HepG2 (cell line): ENCODE data around the gene TEX9. TPM values are rescaled to one million over a fixed set of nuclear protein-coding genes. Genes with fewer than 3 reads are reported as not detected.

Experiments
- ATAC-seq: fragments of 200-7000 bp; cut with Tn5 transposase; 3 replicates; pipeline ENCODE4 v1.9.1; 2020; ENCODE audit warnings: mild to moderate bottlenecking, moderate library complexity
- BruUV-seq: library from RNA; stranded (reverse); fragments of 400-500 nt; replicated peaks from 2 replicates; lab custom pipeline; 2021; lab: Mats Ljungman, UMichigan
- CTCF ChIA-PET: fragments of 300-600 bp; formaldehyde crosslinking; extraction: SDS; loops from one replicate; lab custom pipeline; 2021; ENCODE audit warnings: low total read pairs, inconsistent platforms, low intra/inter-chr PET ratio; lab: Yijun Ruan, JAX
- POLR2A ChIA-PET: fragments of 350-600 bp; sonication (Branson Sonifier 250); formaldehyde crosslinking; loops from one replicate; lab custom pipeline; 2020; ENCODE audit warnings: antibody characterized with exemption, inconsistent platforms; lab: Yijun Ruan, JAX
- DNase-seq: peaks from one replicate; pipeline ENCODE4 v3.0.0-alpha.2; 2015; ENCODE audit warnings: low spot score
- FAIRE-seq: peaks from 3 replicates; lab custom pipeline; 2011; peaks lifted over from hg19 to GRCh38; lab: Jason Lieb, UNC
- H2AFZ ChIP-seq: one replicate; pipeline ENCODE4 v1.6.1; 2011; ENCODE audit warnings: low read length, inconsistent platforms
- H3K27ac ChIP-seq: fragments of 300-600 bp; 3 replicates; pipeline ENCODE4 v1.8.0; 2011; ENCODE audit warnings: mixed run types, mild to moderate bottlenecking, mixed read lengths, low read length, inconsistent platforms; ENCODE audit not compliant: insufficient read depth; ENCODE audit errors: extremely low read length
- H3K27me3 ChIP-seq, 2 experiments: fragments of 200-600 bp in 1 of 2; 2 replicates in 1 of 2; 3 replicates in 1 of 2; pipeline versions ENCODE4 v1.6.0 to v1.8.0; 2011; ENCODE audit warnings: low read length in 2 of 2, mild to moderate bottlenecking in 2 of 2, moderate library complexity in 2 of 2, inconsistent platforms in 1 of 2; ENCODE audit not compliant: insufficient read depth in 2 of 2, control insufficient read depth in 1 of 2
- H3K36me3 ChIP-seq, 2 experiments: fragments of 200-600 bp in 1 of 2; replicated peaks in 1 of 2; 2 replicates in 1 of 2; 3 replicates in 1 of 2; pipeline versions ENCODE4 v1.5.1 to v1.8.0; 2011; ENCODE audit warnings: low read length in 2 of 2, inconsistent platforms in 1 of 2; ENCODE audit not compliant: insufficient read depth in 2 of 2, control insufficient read depth in 1 of 2
- H3K4me1 ChIP-seq: 2 replicates; pipeline ENCODE4 v1.5.1; 2012; ENCODE audit warnings: low read length, inconsistent platforms; ENCODE audit not compliant: insufficient read depth
- H3K4me2 ChIP-seq: 2 replicates; pipeline ENCODE4 v1.6.0; 2011; ENCODE audit warnings: low read depth, low read length, inconsistent platforms
- H3K4me3 ChIP-seq, 3 experiments: fragments of 200-600 bp in 1 of 3; sonication (generic), shearing (Covaris generic) in 1 of 3; replicated peaks in 1 of 3; 2 replicates each; pipeline ENCODE4 v1.5.1; 2011 to 2016; ENCODE audit warnings: low read length in 3 of 3, inconsistent platforms in 2 of 3, low read depth in 2 of 3, mild to moderate bottlenecking in 2 of 3, control low read depth in 1 of 3, mixed read lengths in 1 of 3; ENCODE audit not compliant: insufficient read depth in 1 of 3
- H3K79me2 ChIP-seq: one replicate; pipeline ENCODE4 v1.6.1; 2011; ENCODE audit warnings: low read length, inconsistent platforms; ENCODE audit not compliant: insufficient read depth
- H3K9ac ChIP-seq: 2 replicates; pipeline ENCODE4 v1.6.0; 2011; ENCODE audit warnings: mild to moderate bottlenecking, low read depth, low read length, inconsistent platforms; ENCODE audit not compliant: insufficient read depth
- H3K9me3 ChIP-seq: 2 replicates; pipeline ENCODE4 v1.5.1; 2012; ENCODE audit warnings: mild to moderate bottlenecking, low read length
- H4K20me1 ChIP-seq: 2 replicates; pipeline ENCODE4 v1.6.0; 2011; ENCODE audit warnings: inconsistent platforms, mild to moderate bottlenecking, low read length, moderate library complexity; ENCODE audit not compliant: insufficient read depth
- ATAD3A ChIP-seq: sonication (generic); formaldehyde crosslinking; IDR thresholded peaks from 2 replicates; pipeline ENCODE4 v1.4.0; 2020; ENCODE audit warnings: missing genetic modification reagents
- CCDC6 ChIP-seq: sonication (generic); formaldehyde crosslinking; IDR thresholded peaks from 2 replicates; pipeline ENCODE4 v1.8.1; 2022; ENCODE audit warnings: mild to moderate bottlenecking, missing genetic modification reagents, moderate library complexity
- ERF ChIP-seq: IDR thresholded peaks from 2 replicates; pipeline ENCODE4 v1.6.1; 2018; ENCODE audit warnings: missing biosample characterization, missing genetic modification reagents
- KLF6 ChIP-seq: IDR thresholded peaks from 2 replicates; pipeline ENCODE4 v1.8.0; 2016; ENCODE audit warnings: missing biosample characterization, missing genetic modification reagents
- MIER2 ChIP-seq: IDR thresholded peaks from 2 replicates; pipeline ENCODE4 v1.6.1; 2016; ENCODE audit warnings: missing biosample characterization, missing genetic modification reagents
- NFYC ChIP-seq: IDR thresholded peaks from 2 replicates; pipeline ENCODE4 v1.6.1; 2016; ENCODE audit warnings: missing genetic modification reagents, missing compliant biosample characterization
- RARG ChIP-seq: sonication (generic); formaldehyde crosslinking; IDR thresholded peaks from 2 replicates; pipeline ENCODE4 v1.4.0; 2020; ENCODE audit warnings: low read depth, mild to moderate bottlenecking, missing genetic modification reagents
- SRF ChIP-seq: IDR thresholded peaks from 2 replicates; pipeline ENCODE4 v1.6.1; 2011; ENCODE audit warnings: mild to moderate bottlenecking, low read depth, low read length, moderate library complexity
- TBP ChIP-seq: sonication (generic); formaldehyde crosslinking; IDR thresholded peaks from 2 replicates; pipeline ENCODE4 v1.5.0; 2020; ENCODE audit warnings: missing genetic modification reagents
- TEAD3 ChIP-seq: optimal IDR thresholded peaks from 2 replicates; pipeline ENCODE3; 2016; ENCODE audit warnings: borderline replicate concordance
- XBP1 ChIP-seq: sonication (generic); formaldehyde crosslinking; IDR thresholded peaks from 2 replicates; pipeline ENCODE4 v1.5.0; 2020; ENCODE audit warnings: missing genetic modification reagents
- ZNF207 ChIP-seq: fragments of 450-650 bp; IDR thresholded peaks from 2 replicates; pipeline ENCODE4 v1.6.1; 2016; ENCODE audit warnings: antibody characterized with exemption, borderline replicate concordance
- ZNF44 ChIP-seq: sonication (generic); formaldehyde crosslinking; IDR thresholded peaks from 2 replicates; pipeline ENCODE4 v1.5.1; 2020; ENCODE audit warnings: mild to moderate bottlenecking, missing genetic modification reagents
- ZNF570 ChIP-seq: sonication (generic); formaldehyde crosslinking; IDR thresholded peaks from 2 replicates; pipeline ENCODE4 v1.4.0; 2020; ENCODE audit warnings: mild to moderate bottlenecking, missing genetic modification reagents, borderline replicate concordance
- ZNF780A ChIP-seq: sonication (generic); formaldehyde crosslinking; IDR thresholded peaks from 2 replicates; pipeline ENCODE4 v1.8.0; 2022; ENCODE audit warnings: mild to moderate bottlenecking, missing genetic modification reagents, moderate library complexity
- ZNF792 ChIP-seq: IDR thresholded peaks from 2 replicates; pipeline ENCODE4 v1.6.1; 2016
- WGBS: methylation state at CpG from one replicate; pipeline ENCODE4 v1.1.6; 2017; ENCODE audit warnings: low lambda C conversion rate; 5-methylcytosine and 5-hydroxymethylcytosine counted together
- in situ Hi-C: cut with HindIII; loops from 2 replicates; pipeline ENCODE4 v1.10.0; 2017; ENCODE audit warnings: low pct_unique_long_range_greater_than_20kb; ENCODE audit not compliant: extremely low pct_ligation_motif_present
- intact Hi-C: fragments of 100-400 bp; cut with micrococcal nuclease; formaldehyde crosslinking; loops from one replicate; pipeline ENCODE4 v1.10.0; 2022; ENCODE audit not compliant: unreplicated experiment
- polyA plus RNA-seq, 8 experiments: library from polyadenylated mRNA; depleted of rRNA in 3 of 8; stranded (reverse) in 7 of 8; unstranded in 1 of 8; fragments of >200 nt; fragmentation: Illumina TruSeq in 4 of 8; extraction: Trizol in 4 of 8; gene quantifications; 2 replicates each; pipeline versions ENCODE4 v1.2.1 to v1.2.3, GENCODE V29; 2011 to 2016; ENCODE audit warnings: low read depth in 4 of 8, missing spikeins in 1 of 8, mixed read lengths in 1 of 8; ENCODE audit not compliant: insufficient read depth in 1 of 8
- total RNA-seq, 5 experiments: library from RNA; depleted of rRNA; stranded (reverse); fragments of >200 nt; fragmentation: Illumina TruSeq; extraction: Trizol; gene quantifications; 2 replicates each; pipeline ENCODE4 v1.2.3, GENCODE V29; 2016; ENCODE audit warnings: low read depth in 1 of 5
- TF ChIP-seq, protein P1 (sequence below): sonication (generic); formaldehyde crosslinking; IDR thresholded peaks from 2 replicates; pipeline ENCODE4 v1.4.0; 2020; ENCODE audit warnings: mild to moderate bottlenecking, missing genetic modification reagents

Gene TEX9
- total and polyA plus RNA-seq, 2 of the 13 experiments (the other 11 are each of a cell fraction or from before 2014, with no cell fraction given), result 0.82 to 6.9 TPM

DNA sequence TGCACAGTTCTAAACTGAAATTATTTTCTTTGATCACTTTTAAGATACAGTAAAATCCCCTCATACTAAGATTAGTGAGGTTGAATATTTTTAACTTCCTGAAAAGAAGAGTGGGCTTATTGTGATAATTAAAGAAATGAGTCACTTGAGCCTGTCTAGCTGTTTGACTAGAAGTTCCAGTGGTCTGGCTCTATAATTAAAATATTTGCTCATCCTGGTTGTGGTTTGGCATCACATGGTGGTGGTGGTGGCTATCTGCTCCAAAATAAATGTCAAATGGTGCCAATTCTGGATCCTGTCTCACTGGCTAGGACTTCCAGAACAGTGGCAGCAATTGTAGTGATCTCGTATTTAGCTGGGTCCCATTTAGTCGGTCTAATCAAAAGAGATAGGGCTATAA, 8.6 kb upstream of the TEX9 start:
- intact Hi-C loops (no loop called here), in situ Hi-C loops (no loop called here)
- ATAC-seq (no peak), FAIRE-seq (no peak), DNase-seq (no peak)
- H3K4me2 ChIP-seq, result no peak overlapping the region
- no peak overlapping the region for H3K4me3 ChIP-seq
- H3K27ac ChIP-seq, result no peak overlapping the region
- no peak overlapping the region for H2AFZ ChIP-seq
- ChIA-PET POLR2A (no interaction called here), CTCF (no interaction called here)
- no peaks in the 10 kb centered on the region for H3K27me3 ChIP-seq
- no peaks in the 10 kb centered on the region for H3K9me3 ChIP-seq
- no peaks in the 10 kb centered on the region for H3K4me1 ChIP-seq
- no peak for TF ChIP-seq XBP1 (CRISPR knock-in tag)
- no peak for TF ChIP-seq MIER2 (CRISPR knock-in tag)
- H3K9ac ChIP-seq, result no peak overlapping the region
- no peaks in the 10 kb centered on the region for H4K20me1 ChIP-seq
- H3K79me2 ChIP-seq, result no peaks in the 10 kb centered on the region
- H3K36me3 ChIP-seq, result no peaks in the 10 kb centered on the region
- WGBS, result 0% methylated on average over 2 of the region's 2 CpGs
- no TSS peak for BruUV-seq

DNA sequence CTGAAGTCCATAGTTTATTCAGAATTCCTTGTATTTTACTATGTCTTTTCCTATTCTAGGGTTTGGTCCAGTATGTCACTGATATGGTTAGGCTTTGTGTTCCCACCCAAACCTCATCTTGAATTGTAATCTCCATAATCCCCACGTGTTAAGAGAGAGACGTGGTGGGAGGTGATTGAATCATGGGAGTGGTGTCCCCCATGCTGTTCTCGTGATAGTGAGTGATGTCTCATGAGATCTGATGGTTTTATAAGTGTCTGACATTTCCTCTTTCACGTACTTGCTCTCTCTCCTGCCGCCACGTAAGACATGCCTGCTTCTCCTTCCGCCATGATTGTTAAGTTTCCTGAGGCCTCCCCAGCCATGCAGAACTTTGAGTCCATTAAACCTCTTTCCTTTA, 6.6 kb upstream of the TEX9 start:
- no peak overlapping the region for H2AFZ ChIP-seq
- no peaks in the 10 kb centered on the region for H3K4me1 ChIP-seq
- no peak overlapping the region for H3K4me2 ChIP-seq
- intact Hi-C loops (no loop called here), in situ Hi-C loops (no loop called here)
- no peaks in the 10 kb centered on the region for H3K27me3 ChIP-seq
- ATAC-seq (no peak), DNase-seq (no peak), FAIRE-seq (no peak)
- BruUV-seq, result no TSS peak
- no peak overlapping the region for H3K4me3 ChIP-seq
- no peaks in the 10 kb centered on the region for H3K9me3 ChIP-seq
- no peak overlapping the region for H3K9ac ChIP-seq
- POLR2A ChIA-PET, result no interaction called here
- H4K20me1 ChIP-seq, result no peaks in the 10 kb centered on the region
- WGBS, result 38% methylated on average over 7 of the region's 7 CpGs
- no peaks in the 10 kb centered on the region for H3K36me3 ChIP-seq
- no peak overlapping the region for H3K27ac ChIP-seq
- CTCF ChIA-PET, result no interaction called here
- no peaks in the 10 kb centered on the region for H3K79me2 ChIP-seq
- TF ChIP-seq ZNF780A (CRISPR knock-in tag), result no peak
- TF ChIP-seq, protein P1, sequence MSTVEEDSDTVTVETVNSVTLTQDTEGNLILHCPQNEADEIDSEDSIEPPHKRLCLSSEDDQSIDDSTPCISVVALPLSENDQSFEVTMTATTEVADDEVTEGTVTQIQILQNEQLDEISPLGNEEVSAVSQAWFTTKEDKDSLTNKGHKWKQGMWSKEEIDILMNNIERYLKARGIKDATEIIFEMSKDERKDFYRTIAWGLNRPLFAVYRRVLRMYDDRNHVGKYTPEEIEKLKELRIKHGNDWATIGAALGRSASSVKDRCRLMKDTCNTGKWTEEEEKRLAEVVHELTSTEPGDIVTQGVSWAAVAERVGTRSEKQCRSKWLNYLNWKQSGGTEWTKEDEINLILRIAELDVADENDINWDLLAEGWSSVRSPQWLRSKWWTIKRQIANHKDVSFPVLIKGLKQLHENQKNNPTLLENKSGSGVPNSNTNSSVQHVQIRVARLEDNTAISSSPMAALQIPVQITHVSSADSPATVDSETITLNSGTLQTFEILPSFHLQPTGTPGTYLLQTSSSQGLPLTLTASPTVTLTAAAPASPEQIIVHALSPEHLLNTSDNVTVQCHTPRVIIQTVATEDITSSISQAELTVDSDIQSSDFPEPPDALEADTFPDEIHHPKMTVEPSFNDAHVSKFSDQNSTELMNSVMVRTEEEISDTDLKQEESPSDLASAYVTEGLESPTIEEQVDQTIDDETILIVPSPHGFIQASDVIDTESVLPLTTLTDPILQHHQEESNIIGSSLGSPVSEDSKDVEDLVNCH, result no peak
- no peak for TF ChIP-seq ERF
- no peak for TF ChIP-seq NFYC (CRISPR knock-in tag)
- no peak for TF ChIP-seq ZNF44 (CRISPR knock-in tag)
- TF ChIP-seq KLF6 (CRISPR knock-in tag), result no peak
- no peak for TF ChIP-seq CCDC6 (CRISPR knock-in tag)
- TF ChIP-seq ZNF792 (CRISPR knock-in tag), result no peak
- TF ChIP-seq SRF, result no peak
- no peak for TF ChIP-seq ZNF570 (CRISPR knock-in tag)
- no peak for TF ChIP-seq TEAD3 (CRISPR knock-in tag)
- no peak for TF ChIP-seq TBP (CRISPR knock-in tag)
- TF ChIP-seq RARG, result no peak
- no peak for TF ChIP-seq ATAD3A (CRISPR knock-in tag)
- TF ChIP-seq ZNF207, result no peak
